ENCODE data around the gene ARID4B.
"Not testable (repeated sequence)": the region's sequence is repeated elsewhere in the genome, so short reads cannot be mapped to it uniquely, and the experiment has no call there.

ARID4B gene

GRCh38 chr1:235225299-235225698, 102.7 kb downstream of the ARID4B start:
- DNase-seq (ENCODE audit: extremely low spot score) = no peak
- CTCF ChIA-PET = interaction anchor here (1.2 to 2.1 kb wide), 7 partner anchors 12 to 557 kb away, joined by 3 to 6 read pairs (median 4); no protein-coding TSS in a partner anchor
- POLR2A ChIA-PET = no interaction called here
- no peak for TF ChIP-seq CTCF (IDR thresholded peaks at IDR 0.05; ENCODE audit: control extremely low read depth, extremely low read depth, low read depth, missing control alignments)

GRCh38 chr1:235221653-235222375, 106.2 kb downstream of the ARID4B start:
- POLR2A ChIA-PET = no interaction called here
- no peak for DNase-seq (ENCODE audit: extremely low spot score)
- TF ChIP-seq CTCF (IDR thresholded peaks at IDR 0.05; ENCODE audit: control extremely low read depth, extremely low read depth, low read depth, missing control alignments) = no peak
- CTCF ChIA-PET = interaction anchor here (1.3 to 1.4 kb wide), 2 partner anchors 11 to 53 kb away, joined by 3 to 6 read pairs; no protein-coding TSS in a partner anchor

DNA sequence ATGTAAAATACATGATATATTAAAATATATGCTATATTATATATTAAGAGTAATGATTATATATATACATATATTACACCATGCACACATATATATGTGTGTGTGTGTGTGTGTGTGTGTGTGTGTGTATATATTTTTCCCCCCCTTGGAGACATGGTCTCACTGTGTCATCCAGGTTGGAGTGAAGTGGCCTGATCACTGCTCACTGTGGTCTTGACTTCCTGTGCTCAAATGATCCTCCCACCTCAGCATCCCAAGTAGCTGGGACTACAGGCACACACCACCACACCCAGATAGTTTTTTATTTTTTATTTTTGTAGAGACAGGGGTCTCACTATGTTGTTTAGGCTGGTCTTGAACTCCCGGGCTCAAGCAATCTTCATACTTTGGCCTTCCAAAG, 112.5 kb downstream of the ARID4B start:
- DNase-seq (ENCODE audit: extremely low spot score) = no peak
- ChIA-PET POLR2A (no interaction called here), CTCF (interaction anchor here (0.8 kb wide), 1 partner anchor 26 kb away, joined by 3 read pairs; no protein-coding TSS in a partner anchor)
- TF ChIP-seq CTCF (IDR thresholded peaks at IDR 0.05; ENCODE audit: control extremely low read depth, extremely low read depth, low read depth, missing control alignments) = no peak

DNA sequence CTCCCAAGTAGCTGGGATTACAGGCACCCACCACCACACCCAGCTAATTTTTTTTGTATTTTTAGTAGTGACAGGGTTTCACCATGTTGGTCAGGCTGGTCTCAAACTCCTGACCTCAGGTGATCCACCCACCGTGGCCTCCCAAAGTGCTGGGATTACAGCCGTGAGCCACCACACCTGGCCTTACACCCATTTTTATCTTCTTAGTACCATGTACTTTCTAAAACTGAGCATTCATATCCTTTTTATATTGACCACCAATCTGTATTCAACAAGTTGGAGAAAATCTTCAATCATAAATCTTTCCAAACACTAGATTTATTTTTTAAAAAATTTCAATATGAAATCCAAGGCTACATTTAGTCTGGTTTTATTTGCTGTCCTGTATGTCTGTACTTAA, 113.0 kb downstream of the ARID4B start:
- CTCF ChIA-PET; POLR2A ChIA-PET; DNase-seq (ENCODE audit: extremely low spot score): not testable (repeated sequence)

GRCh38 chr1:235213752-235214151, 114.2 kb downstream of the ARID4B start:
- no peak for TF ChIP-seq CTCF (IDR thresholded peaks at IDR 0.05; ENCODE audit: control extremely low read depth, extremely low read depth, low read depth, missing control alignments)
- DNase-seq (ENCODE audit: extremely low spot score) = no peak
- ChIA-PET POLR2A (interaction anchor here (0.6 kb wide), 1 partner anchor 17 kb away, joined by 7 read pairs; no protein-coding TSS in a partner anchor), CTCF (interaction anchor here (0.9 kb wide), 1 partner anchor 203 kb away, joined by 3 read pairs; no protein-coding TSS in a partner anchor)

DNA sequence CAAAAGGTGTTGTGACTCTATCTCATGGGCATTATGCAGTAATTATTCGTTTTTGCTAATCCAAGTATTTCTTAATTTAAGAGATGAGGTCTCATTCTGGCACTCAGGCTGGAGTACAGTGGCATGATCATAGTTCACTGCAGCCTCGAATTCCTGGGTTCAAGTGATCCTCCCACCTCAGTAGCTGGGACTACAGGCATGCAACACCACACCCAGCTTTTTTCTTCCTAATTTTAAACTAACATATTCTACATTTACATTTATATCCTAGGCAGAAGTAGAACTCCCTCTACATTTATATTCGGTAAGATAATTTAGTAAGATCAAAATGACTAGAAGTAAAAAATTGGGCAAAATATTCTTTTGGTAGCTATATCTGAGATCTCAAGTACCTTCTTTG, 116.5 kb downstream of the ARID4B start:
- CTCF ChIA-PET = interaction anchor here (1.2 to 1.5 kb wide), 5 partner anchors 9 to 42 kb away, joined by 3 to 5 read pairs (median 3); no protein-coding TSS in a partner anchor
- TF ChIP-seq CTCF (IDR thresholded peaks at IDR 0.05; ENCODE audit: control extremely low read depth, extremely low read depth, low read depth, missing control alignments) = no peak
- POLR2A ChIA-PET = no interaction called here
- no peak for DNase-seq (ENCODE audit: extremely low spot score)

- DNase-seq (ENCODE audit: extremely low spot score) = no peak
- ChIA-PET POLR2A (no interaction called here), CTCF (interaction anchor here (0.9 to 1.7 kb wide), 2 partner anchors 12 to 19 kb away, joined by 3 to 5 read pairs; no protein-coding TSS in a partner anchor)
- TF ChIP-seq CTCF (IDR thresholded peaks at IDR 0.05; ENCODE audit: control extremely low read depth, extremely low read depth, low read depth, missing control alignments) = no peak
Observed at GRCh38 chr1:235207209-235207565, 120.8 kb downstream of the ARID4B start.

All from GM10248 (cell line).